Fibroblast of lung (primary cell): Measurements from ENCODE around the gene RNF31. TPM values are rescaled to one million over a fixed set of nuclear protein-coding genes. Genes with fewer than 3 reads are reported as not detected.
A peak's percentile ranks its signal among the peaks of the same experiment; 100 is the strongest.
"Not testable (repeated sequence)": the region's sequence is repeated elsewhere in the genome, so short reads cannot be mapped to it uniquely, and the experiment has no call there.

Experiments
- DNase-seq, 2 donors: peaks; one replicate each; pipeline versions ENCODE4 v3.0.0 to v3.0.0-alpha.2; 2010; ENCODE audit warnings: low read depth in 2 of 2
- H2AFZ ChIP-seq: 2 replicates; pipeline ENCODE4 v1.5.1; 2012; ENCODE audit warnings: low read length, control low read depth, inconsistent platforms
- H3K27ac ChIP-seq: 2 replicates; pipeline ENCODE4 v1.5.1; 2011; ENCODE audit warnings: low read length, control low read depth; ENCODE audit not compliant: insufficient read depth
- H3K27me3 ChIP-seq: 2 replicates; pipeline ENCODE4 v1.5.1; 2011; ENCODE audit warnings: mild to moderate bottlenecking, low read length; ENCODE audit not compliant: control insufficient read depth, insufficient read depth
- H3K36me3 ChIP-seq: 2 replicates; pipeline ENCODE4 v1.5.1; 2011; ENCODE audit warnings: low read length; ENCODE audit not compliant: control insufficient read depth, insufficient read depth
- H3K4me1 ChIP-seq: 2 replicates; pipeline ENCODE4 v1.5.1; 2011; ENCODE audit warnings: low read length; ENCODE audit not compliant: control insufficient read depth, insufficient read depth; ENCODE audit errors: extremely low read depth
- H3K4me2 ChIP-seq: 2 replicates; pipeline ENCODE4 v1.5.1; 2011; ENCODE audit warnings: low read length, control low read depth; ENCODE audit not compliant: insufficient read depth; ENCODE audit errors: extremely low read depth
- H3K4me3 ChIP-seq, 4 experiments: fragments of 200-600 bp in 1 of 4; sonication (generic) in 1 of 4; replicated peaks in 1 of 4; 2 replicates each; pipeline ENCODE4 v1.5.1; 2011 to 2016; ENCODE audit warnings: low read length in 4 of 4, low read depth in 3 of 4, mild to moderate bottlenecking in 3 of 4, control low read depth in 2 of 4, inconsistent platforms in 1 of 4, mixed read lengths in 1 of 4; ENCODE audit not compliant: insufficient read depth in 1 of 4; ENCODE audit errors: control extremely low read depth in 1 of 4
- H3K79me2 ChIP-seq: 2 replicates; pipeline ENCODE4 v1.5.1; 2012; ENCODE audit warnings: mild to moderate bottlenecking, low read length, inconsistent platforms; ENCODE audit not compliant: control insufficient read depth, insufficient read depth
- H3K9ac ChIP-seq: 2 replicates; pipeline ENCODE4 v1.5.1; 2011; ENCODE audit warnings: mild to moderate bottlenecking, low read length, control low read depth; ENCODE audit not compliant: insufficient read depth
- H3K9me3 ChIP-seq: 2 replicates; pipeline ENCODE4 v1.5.1; 2012; ENCODE audit warnings: low read depth, low read length; ENCODE audit not compliant: control insufficient read depth, insufficient read depth
- H4K20me1 ChIP-seq: 2 replicates; pipeline ENCODE4 v1.5.1; 2011; ENCODE audit warnings: low read length; ENCODE audit not compliant: control insufficient read depth, insufficient read depth; ENCODE audit errors: extremely low read depth
- EZH2 ChIP-seq: IDR thresholded peaks from 2 replicates; pipeline ENCODE4 v1.5.1; 2012; ENCODE audit warnings: low read length, control low read depth, mild to moderate bottlenecking; ENCODE audit errors: missing control alignments
- polyA plus RNA-seq, 2 donors: library from polyadenylated mRNA; depleted of rRNA in 1 of 2; stranded (reverse) in 1 of 2; unstranded in 1 of 2; fragments of >200 nt; gene quantifications; 2 replicates each; pipeline ENCODE4 v1.2.1, GENCODE V29; 2011 to 2012; ENCODE audit warnings: missing spikeins in 1 of 2
- total RNA-seq: library from RNA; depleted of rRNA; stranded (reverse); fragments of >200 nt; gene quantifications from 2 replicates; pipeline ENCODE4 v1.2.1, GENCODE V29; 2014
- TF ChIP-seq, protein P1 (sequence below), 2 donors: IDR thresholded peaks in 1 of 2; conservative IDR thresholded peaks in 1 of 2; 1 replicate in 1 of 2; 2 replicates in 1 of 2; pipeline ENCODE4 v1.5.1; 2011 to 2012; ENCODE audit warnings: low read length in 2 of 2, control low read depth in 1 of 2, inconsistent platforms in 1 of 2, low read depth in 1 of 2, mild to moderate bottlenecking in 1 of 2

RNF31 gene
- total and polyA plus RNA-seq, 2 donors (not counting 1 experiment from before 2014, with no cell fraction given) = 9.2 to 25.4 TPM

DNA sequence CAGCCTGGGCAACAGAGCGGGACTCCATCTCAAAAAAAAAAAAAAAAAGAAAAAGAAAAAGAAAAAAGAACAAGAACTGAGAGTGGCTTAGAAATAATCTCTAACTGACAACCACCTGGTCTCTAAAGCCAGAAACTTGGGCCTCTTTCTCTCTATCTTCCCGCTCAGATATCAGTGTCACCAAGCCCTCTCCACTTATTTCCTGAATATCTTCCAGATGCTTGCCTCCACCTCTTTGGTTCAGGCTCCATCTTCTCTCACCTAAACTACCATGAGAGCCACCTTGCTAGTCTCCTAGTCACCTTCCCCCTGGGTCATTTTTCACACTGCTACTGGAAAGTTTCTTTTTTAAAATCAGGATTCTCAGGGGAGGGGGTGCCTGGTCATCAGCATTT is 49.8 kb downstream of the RNF31 start:
- peak overlapping the region in 1 of 4 experiments; percentile 93 for H3K4me3 ChIP-seq
- peaks cover 29% of the 10 kb centered on the region for H3K79me2 ChIP-seq
- no peak overlapping the region for H3K27ac ChIP-seq
- H3K4me1 ChIP-seq = no peaks in the 10 kb centered on the region
- H3K9me3 ChIP-seq = no peaks in the 10 kb centered on the region
- H3K4me2 ChIP-seq = peak overlapping the region; percentile 81
- no peak overlapping the region for H2AFZ ChIP-seq
- H4K20me1 ChIP-seq = no peaks in the 10 kb centered on the region
- no peaks in the 10 kb centered on the region for H3K27me3 ChIP-seq
- DNase-seq = no peak
- H3K9ac ChIP-seq = no peak overlapping the region
- TF ChIP-seq, protein P1, sequence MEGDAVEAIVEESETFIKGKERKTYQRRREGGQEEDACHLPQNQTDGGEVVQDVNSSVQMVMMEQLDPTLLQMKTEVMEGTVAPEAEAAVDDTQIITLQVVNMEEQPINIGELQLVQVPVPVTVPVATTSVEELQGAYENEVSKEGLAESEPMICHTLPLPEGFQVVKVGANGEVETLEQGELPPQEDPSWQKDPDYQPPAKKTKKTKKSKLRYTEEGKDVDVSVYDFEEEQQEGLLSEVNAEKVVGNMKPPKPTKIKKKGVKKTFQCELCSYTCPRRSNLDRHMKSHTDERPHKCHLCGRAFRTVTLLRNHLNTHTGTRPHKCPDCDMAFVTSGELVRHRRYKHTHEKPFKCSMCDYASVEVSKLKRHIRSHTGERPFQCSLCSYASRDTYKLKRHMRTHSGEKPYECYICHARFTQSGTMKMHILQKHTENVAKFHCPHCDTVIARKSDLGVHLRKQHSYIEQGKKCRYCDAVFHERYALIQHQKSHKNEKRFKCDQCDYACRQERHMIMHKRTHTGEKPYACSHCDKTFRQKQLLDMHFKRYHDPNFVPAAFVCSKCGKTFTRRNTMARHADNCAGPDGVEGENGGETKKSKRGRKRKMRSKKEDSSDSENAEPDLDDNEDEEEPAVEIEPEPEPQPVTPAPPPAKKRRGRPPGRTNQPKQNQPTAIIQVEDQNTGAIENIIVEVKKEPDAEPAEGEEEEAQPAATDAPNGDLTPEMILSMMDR (conservative IDR thresholded peaks at IDR 0.05 in 1 of 2, IDR thresholded peaks at IDR 0.05 in 1 of 2; ENCODE audit: low read depth in 1 of 2, low read length in 2 of 2) = no peak
- TF ChIP-seq EZH2 = no peak
- peaks cover 9% of the 10 kb centered on the region for H3K36me3 ChIP-seq

DNA sequence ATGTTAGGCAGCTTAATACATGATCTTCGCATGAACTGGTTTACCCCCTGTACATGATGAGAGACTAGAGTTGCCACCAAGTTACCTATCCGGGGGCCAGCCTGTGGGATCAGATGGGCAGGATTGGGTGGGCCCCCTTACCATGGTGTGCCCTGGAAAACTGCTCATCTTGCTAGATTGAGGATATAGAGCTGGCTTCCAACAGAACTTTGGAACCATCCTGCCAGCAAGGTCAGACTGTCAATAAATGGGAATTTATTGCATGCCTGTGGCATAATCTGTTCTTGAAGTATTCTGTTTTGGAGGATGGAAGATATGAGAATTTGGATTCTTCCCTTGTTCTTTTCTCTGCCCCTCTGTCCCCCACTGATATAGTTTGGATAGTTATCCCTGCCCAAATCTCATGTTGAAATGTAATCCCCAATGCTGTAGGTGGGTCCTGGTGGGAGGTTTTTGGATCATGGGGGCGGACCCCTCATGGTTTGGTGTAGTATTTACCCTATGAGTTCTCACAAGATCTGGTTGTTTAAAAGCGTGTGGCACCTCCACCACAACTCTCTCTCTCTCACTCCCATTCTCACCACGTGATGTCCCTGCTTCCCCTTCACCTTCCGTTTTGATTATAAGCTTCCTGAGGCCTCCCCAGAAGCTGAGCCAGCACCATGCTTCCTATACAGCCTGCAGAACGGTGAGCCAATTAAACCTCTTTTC is 51.7 kb downstream of the RNF31 start:
- Histone ChIP-seq H3K9me3 (no peaks in the 10 kb centered on the region), H3K4me3 (no peak overlapping the region), H4K20me1 (no peaks in the 10 kb centered on the region), H2AFZ (no peak overlapping the region), H3K27me3 (no peaks in the 10 kb centered on the region), H3K4me2 (no peak overlapping the region), H3K79me2 (peaks cover 22% of the 10 kb centered on the region), H3K27ac (no peak overlapping the region), H3K9ac (no peak overlapping the region), H3K36me3 (no peaks in the 10 kb centered on the region), H3K4me1 (no peaks in the 10 kb centered on the region)
- TF ChIP-seq EZH2 = no peak
- TF ChIP-seq, protein P1 (conservative IDR thresholded peaks at IDR 0.05 in 1 of 2, IDR thresholded peaks at IDR 0.05 in 1 of 2; ENCODE audit: low read depth in 1 of 2, low read length in 2 of 2) = no peak
- no peak for DNase-seq

DNA sequence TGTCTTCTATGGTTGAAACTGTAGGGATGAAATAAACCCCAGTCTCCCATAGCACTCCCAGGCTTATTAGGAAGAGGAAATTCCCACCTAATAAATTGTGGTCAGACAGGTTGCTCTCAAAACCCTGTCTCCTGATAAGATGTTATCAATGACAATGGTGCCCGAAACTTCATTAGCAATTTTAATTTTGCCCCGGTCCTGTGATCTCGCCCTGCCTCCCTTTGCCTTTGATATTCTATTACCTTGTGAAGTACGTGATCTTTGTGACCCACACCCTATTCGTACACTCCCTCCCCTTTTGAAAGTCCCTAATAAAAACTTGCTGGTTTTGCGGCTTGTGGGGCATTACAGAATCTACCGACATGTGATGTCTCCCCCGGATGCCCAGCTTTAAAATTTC is 55.2 kb downstream of the RNF31 start:
- not testable (repeated sequence) for H3K9me3 ChIP-seq, H3K4me3 ChIP-seq, H3K4me1 ChIP-seq, H3K27me3 ChIP-seq, H2AFZ ChIP-seq, H3K9ac ChIP-seq, H3K27ac ChIP-seq, DNase-seq, H4K20me1 ChIP-seq, H3K4me2 ChIP-seq, H3K79me2 ChIP-seq
- H3K36me3 ChIP-seq = peaks cover 10% of the 10 kb centered on the region

DNA sequence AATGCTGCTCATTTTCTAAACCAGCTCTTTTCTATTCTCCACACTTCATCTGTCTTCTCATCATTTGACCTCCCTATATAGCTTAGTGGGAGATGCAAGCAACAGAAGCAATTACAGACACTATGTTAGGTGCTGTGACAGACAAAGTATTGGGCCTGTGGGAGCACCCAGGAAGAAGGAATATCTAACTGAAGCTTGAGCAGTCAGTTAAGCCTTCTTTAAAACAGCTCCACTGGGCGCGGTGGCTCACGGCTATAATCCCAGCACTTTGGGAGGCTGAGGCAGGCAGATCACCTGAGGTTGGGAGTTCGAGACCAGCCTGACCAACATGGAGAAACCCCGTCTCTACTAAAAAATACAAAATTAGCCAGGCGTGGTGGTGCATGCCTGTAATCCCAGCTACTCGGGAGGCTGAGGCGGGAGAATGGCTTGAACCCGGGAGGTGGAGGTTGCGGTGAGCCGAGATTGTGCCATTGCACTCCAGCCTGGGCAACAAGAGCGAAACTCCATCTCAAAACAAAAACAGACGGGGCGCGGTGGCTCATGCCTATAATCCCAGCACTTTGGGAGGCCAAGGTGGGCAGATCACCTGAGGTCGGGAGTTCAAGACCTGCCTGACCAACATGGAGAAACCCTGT is 56.1 kb downstream of the RNF31 start:
- not testable (repeated sequence) for DNase-seq, H3K79me2 ChIP-seq, H3K4me3 ChIP-seq, H3K27me3 ChIP-seq, H3K4me2 ChIP-seq, H3K27ac ChIP-seq, H2AFZ ChIP-seq, H3K9ac ChIP-seq, H3K9me3 ChIP-seq, H4K20me1 ChIP-seq, H3K4me1 ChIP-seq
- H3K36me3 ChIP-seq = peaks cover 13% of the 10 kb centered on the region
